GM04503 (cell line): Measurements from ENCODE around the gene ANKS6.
A peak's percentile ranks its signal among the peaks of the same experiment; 100 is the strongest.

Source experiments
- DNase-seq: peaks from one replicate; pipeline ENCODE4 v3.0.0-alpha.2; 2012; ENCODE audit warnings: low read depth

Gene ANKS6

DNA sequence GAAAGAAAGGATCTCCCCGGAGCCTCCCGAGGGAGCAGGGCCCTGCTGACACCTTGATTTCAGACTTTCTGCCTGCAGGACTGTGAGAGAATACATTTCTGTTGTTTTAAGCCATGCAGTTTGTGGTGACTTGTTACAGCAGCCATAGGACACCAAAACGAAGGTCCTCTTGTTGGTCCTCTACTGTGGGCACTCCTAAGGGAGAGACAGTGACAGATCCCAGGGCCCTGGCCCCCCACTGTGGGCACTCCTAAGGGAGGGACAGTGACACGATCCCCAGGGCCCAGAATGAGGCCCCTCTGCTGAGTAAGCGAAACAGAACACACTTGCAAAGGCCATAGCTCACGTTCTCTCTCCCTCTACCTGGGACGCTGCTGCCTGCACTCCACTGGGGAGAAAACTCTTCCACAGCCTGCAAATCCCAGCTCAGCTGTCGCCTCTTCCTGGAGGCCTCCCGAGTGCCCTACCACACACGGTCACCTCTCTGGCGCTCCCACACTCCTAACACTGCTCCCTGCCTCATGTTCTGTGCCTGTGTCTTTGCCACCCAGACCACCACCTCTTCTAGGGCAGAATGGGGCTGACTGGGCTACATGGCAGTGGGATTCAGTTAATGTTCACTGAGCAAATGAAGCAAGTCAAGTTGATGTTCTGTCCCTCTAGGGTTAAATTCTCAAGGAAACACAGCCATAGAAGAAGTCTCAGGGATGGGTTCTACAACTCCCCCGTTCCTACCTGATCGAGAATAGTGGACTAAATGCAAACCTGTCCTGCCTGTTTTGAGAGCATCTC, 23.8 kb downstream of the ANKS6 start:
- DNase-seq = no peak

DNA sequence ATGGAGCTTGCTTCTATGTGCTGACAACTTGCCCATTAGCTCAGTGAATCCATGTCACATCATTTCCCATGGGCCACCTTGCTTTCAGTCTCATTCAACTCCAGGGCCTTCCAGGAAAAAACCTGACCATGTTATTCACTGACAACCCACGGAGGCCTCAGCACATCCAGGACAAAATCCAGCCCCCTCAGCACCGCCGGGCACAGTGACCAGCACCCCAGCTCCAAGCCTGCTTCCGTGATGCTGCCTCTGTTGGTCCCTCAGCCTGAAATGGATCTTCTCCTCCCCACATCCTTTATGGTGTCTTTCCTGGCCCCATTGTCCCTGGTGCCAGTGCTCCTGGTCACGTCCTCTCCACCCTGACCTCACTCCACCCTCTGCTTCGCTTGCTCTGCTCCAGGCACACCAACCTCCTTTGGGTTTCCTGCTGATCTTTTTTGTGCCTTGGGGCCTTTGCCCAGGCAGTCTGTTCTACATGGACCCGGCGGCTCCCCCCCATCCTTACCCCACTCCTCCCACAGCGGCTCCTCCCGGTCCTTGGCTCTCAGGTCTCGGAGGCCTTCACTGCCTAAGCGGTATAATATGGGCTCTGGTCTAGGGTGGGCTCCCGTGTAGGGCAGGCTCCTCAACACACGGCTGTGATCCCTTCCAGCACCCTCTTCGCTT, 25.0 kb downstream of the ANKS6 start:
- DNase-seq = no peak

DNA sequence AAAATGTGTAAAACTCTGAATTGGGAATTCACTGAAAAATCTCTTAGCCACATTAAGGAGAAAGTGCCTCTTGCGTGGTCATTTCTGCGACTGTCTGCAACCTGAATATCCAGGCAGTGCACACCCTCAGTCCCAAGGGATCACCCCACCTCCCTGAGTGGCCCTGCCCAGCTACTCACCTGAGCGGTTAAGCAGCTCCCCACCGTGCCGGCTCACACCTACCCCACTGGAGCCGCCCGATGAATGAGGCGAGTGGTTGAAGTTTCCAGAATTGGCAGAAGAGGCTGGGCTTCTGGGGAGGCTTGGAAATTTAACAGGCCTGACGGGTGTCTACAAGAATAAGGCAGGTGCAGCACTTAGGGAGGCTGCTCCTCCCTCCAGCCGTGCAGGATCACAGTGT, 25.6 kb downstream of the ANKS6 start:
- no peak for DNase-seq

DNA sequence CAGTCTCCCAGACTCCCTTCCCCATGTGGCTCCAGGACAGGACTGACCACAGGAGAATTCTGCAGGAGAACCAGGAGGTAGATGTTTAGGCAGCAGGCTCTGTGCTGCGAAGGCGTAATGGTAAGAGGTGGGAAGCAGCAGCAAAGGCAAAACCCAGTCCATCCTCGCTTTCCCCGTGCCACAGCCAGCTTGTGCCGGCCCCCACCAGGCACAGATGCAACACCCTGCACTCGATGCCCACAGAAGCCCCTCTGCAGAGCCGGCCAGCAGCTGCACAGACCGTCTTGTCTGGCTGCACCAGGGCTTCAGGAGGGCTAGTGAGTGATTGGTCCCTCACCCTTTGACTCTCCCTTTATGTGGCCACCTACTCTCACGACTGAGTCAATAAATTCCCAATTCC, 28.0 kb downstream of the ANKS6 start:
- no peak for DNase-seq

DNA sequence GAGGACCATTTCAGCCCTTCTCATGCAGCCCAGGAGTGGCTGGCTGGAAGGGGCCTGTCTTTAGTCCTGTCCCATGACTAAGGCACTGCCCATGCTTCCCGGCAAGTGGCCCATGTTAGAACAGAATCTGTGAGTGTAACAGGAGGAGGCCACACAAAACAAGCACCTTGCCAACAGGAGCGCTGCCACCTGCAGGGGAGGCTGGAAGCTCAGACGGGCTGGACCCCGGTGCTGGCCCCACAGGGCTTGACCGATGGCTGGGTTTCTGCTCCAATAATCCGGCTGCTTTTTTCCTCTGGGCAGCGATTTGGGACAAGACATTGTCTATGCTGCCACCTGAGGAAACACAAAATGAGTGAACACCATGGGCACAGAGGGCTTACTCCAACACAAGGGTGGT, 28.4 kb downstream of the ANKS6 start:
- DNase-seq = no peak

DNA sequence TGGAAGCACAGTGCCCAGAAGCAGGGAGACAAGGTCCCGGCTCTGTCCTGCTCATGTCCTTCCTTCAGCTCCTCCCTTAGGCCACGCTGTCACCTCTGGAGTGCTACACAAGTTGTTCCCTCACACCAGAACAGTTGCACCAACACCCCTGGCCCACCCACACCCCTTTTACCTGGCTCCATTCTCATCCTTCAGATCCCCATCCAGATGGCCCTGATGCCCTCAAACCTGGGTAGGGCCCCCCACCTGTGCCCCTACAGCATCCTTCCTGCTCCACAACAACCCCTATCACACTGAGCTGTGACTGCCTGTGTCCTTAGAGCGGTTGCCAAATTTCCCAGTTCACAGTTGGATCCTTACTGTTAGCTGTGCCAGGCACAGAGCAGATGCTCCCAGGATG, 29.2 kb downstream of the ANKS6 start:
- DNase-seq = no peak

DNA sequence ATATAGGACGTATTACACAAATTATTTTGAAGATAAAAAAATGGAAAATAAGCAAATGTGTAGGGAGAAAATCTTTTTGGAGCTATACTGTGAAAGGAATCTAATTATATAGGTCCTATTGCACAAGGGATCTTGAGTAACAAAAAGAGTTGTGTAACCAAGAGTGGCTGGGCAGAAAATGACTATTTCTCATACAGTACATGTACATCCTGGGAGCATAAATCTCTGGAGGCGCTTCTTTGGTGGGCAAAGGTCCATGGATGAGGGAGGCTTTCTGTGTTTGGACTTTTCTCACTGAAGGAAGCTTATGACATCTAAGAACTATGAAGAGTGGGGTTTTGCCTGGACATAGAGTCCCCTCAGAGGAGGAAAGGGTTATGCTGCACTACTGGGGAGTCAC, 29.8 kb downstream of the ANKS6 start:
- DNase-seq = no peak

DNA sequence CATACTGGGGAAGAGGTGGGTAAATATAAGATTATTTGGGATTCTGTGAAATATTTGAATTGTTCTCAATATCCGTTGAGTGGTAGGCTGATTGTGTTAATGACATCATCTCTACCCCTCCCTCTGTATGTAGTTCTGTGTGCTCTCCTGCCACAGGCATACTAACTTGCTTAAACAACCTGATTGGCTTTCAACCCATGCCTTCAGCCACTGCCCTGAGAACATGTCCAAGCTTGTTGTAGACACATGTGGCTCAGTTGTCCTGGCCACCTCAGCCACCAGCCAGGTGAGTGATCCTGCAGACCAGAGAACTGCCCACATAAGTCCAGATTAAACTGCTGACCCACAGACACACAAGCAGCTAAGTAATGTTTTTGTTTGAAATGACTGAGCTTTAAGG, 31.1 kb downstream of the ANKS6 start:
- DNase-seq = no peak

DNA sequence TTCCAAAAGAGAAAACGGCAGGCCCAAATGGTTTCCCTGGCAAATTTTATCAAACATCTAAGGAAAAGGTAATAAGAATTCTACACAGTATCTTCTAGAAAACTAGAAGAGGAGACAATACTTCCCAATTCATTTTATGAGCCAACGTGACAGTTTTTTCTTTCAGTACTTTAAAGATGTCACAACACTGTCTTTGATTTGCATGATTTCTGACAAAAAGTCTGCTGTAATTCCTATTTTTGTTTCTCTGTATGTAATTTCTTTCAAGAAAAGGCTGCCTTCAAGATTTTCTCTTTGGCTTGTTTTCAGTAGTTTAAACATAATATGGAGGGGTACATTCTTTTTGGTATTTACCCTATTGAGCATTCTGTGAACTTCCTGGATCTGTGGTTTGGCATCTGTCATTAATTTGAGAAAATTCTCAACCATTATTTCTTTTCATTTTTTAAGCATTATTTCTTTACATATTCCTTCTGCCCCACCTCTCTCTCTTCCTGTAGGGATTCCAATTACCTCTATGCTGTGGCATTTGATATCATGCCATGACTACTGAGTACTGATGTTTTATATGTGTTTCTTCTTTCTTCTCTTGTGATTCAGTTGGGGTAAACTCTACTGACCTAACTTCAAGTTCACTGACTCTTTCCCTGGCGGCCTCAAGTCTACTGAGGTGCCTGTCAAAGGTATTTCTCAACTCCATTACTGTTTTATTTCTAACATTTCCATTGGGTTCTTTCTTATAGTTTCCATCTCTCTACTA, 32.2 kb downstream of the ANKS6 start:
- DNase-seq = no peak

DNA sequence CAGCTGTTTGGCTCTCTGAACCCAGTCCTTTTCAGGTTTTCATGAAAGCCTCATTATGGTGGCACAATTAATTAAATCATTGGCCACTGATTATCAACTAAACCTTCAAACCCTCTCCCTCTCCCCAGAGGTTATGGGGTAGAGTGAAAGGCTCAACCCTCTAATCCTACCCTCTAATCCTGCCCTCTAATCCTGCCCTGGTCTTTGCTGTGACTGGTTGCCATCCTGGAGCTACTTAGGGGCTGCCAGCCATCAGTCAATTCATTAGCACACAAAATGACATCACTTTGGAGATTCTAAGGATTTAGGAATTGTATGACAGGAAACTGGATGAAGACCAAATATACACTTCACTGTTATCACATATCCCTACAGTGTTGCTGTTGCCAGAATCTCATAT, 36.1 kb downstream of the ANKS6 start:
- DNase-seq = no peak

DNA sequence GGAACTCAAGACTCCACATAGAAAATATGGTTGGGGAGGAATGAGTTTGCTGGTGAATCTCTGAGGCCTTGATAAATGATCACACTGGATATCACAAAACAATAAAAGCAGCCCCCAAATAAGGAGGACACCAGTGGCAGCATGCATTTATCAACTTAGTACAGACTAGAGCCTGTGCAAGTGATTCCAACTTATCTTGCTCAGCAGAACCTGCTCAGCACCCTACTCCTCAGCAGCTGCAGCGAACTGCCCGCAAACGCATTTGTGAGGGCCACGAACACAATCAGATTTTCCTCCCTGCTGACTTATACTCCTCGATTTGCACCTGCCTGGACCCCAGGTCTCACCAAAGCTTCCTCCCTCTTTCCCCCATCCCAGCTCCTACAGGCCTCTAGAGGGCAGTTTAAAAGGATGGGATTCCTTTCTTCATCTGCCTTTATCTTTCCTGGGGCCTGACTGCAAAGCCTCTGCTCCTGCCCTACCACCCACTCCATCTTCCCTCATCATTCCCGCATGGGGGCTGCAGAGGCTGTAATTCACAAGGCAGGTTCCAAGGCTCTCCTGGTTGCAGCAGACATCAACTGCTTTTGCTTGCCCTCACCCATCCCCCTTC, 41.2 kb downstream of the ANKS6 start:
- DNase-seq = no peak

DNA sequence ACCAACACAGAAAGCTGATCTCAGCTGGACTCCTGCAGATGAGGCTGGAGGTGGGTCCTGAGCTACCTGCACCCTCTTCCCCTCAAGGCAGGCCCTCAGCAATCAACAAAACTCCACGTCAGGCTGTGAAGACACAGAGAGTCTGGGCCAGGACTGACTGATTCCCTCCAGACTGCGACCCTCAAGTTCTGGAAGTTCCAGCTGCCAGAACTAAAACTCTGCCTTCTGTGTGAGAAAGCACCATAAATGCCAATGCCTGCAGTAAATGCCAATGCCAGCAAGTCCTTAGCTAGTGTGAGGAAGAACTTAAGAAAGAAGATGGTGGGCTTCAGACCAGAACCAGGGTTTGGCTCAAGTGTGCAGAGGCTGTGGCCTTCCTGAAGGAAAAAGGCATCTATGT, 45.1 kb downstream of the ANKS6 start:
- no peak for DNase-seq

DNA sequence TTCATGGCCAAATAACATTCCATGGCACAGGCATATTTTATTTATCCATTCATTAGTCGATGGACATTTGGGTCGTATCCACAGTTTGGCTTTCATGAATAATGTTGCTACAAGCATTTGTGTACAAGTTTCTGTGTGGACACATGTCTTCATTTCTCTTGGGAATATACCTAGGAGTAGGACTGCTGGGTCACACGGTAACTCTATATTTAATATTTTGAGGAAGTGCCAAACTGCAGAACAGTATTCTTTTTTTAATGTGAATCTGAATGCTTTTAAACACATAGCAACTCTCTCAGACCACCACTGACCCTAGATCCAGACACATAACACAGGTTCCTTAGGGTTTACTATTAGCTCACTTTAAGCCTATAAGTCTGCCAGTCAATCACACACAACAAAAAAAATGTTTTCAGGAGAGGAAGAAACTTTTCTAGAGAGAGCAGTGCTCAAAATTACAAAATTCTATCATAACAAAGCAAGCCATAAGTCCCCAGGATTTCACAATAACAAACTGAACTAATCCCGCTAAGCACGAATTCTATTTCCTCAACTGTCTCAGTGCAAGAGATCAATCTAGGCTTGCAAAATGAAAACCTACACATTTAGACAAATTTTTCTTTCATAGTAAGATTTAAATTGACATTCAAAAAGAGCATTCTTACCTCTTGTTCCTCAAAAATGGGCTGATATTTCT, 45.8 kb downstream of the ANKS6 start:
- DNase-seq = no peak

DNA sequence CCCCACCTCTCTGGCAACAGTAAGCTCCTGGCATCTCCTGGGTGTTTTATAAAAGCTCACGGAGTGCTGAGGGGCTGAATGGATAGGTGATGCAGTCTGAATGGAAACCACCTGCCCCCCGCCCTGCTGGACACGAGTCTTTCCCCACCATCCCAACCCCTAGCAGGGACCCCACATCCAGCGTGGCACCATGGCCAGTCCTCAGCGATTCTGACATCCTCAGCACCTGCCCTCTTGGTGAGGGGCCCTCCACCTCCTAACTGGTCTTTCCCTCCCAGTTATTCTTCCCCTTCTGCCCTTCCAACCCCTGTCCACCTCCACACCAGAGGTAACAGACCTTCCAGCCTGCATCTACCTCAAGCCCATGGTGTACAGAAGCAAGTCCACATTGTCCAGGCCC, 48.9 kb downstream of the ANKS6 start:
- no peak for DNase-seq

DNA sequence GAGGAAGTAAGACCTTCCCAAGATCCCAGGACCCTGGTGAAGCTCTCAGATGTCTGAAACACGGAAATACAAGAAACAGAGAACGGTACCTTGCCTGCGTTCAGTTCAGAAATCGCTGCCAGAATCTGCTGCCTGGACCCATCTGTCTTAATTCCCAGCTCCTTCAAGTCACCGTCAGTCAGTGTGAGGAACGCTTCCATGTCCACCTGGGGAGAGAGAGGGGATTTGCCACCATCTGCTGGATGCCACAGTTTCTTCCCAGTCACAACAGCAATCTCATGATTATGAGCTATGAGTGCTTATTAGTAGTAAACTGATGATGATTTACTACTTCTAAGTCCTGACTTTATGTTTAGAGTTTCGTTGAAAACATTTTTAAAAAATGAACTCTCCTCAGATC, 50.9 kb downstream of the ANKS6 start:
- DNase-seq = no peak

DNA sequence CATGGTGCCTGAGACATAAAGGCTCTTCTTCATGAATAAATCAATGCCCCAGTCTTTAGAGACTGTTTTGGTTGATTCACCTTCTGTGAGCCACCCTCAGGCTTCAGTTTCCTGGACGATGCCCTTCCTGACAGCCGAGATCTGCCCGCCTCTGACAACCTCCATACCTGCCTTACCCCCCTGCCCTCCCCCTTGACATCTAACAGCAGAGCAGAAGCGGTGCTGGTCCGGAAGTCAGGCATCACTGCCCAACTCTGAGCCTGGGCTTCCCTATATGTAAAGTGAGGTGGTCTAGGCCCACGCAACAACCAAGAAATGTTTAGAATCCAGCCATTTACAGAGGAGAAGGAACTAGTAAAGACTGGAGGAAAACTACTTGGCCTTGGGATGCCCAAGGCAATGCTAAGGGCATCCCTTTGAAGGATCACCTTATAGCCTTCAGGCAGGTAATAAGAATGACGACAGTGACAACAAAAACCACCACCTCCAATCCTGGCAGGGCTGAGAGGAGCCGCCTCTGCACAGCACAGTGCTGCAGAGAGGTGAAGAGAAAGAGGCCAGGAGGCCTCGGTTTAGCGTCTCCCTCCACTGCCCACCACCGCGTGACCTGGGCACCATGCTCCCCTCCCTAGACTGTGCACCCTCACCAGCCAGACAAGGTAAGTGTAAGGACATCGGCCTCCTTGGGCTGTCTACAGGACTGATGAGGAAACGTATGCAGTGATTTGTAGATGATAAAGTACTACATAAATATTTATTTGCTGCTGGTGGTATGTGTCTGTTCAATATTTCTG, 52.3 kb downstream of the ANKS6 start:
- DNase-seq = no peak

DNA sequence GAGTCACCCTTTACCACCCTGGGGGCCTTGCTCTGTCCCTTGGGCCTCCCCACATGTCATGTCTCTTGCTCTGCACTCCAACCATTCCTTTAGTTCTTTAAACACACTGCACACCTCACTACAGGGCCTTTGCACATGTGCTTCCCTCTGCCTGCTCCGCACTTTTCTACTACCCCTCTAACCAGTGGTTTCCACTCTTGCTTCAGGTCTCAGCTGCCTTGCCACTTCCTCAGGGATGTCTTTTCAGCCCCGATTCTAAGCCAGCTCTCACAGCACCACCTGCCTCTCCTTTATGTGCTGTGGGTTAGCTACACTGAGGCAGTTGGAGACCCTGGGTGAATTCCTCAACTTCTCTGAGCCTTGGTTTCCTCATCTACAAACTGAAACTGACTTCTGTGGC, 53.0 kb downstream of the ANKS6 start:
- no peak for DNase-seq

DNA sequence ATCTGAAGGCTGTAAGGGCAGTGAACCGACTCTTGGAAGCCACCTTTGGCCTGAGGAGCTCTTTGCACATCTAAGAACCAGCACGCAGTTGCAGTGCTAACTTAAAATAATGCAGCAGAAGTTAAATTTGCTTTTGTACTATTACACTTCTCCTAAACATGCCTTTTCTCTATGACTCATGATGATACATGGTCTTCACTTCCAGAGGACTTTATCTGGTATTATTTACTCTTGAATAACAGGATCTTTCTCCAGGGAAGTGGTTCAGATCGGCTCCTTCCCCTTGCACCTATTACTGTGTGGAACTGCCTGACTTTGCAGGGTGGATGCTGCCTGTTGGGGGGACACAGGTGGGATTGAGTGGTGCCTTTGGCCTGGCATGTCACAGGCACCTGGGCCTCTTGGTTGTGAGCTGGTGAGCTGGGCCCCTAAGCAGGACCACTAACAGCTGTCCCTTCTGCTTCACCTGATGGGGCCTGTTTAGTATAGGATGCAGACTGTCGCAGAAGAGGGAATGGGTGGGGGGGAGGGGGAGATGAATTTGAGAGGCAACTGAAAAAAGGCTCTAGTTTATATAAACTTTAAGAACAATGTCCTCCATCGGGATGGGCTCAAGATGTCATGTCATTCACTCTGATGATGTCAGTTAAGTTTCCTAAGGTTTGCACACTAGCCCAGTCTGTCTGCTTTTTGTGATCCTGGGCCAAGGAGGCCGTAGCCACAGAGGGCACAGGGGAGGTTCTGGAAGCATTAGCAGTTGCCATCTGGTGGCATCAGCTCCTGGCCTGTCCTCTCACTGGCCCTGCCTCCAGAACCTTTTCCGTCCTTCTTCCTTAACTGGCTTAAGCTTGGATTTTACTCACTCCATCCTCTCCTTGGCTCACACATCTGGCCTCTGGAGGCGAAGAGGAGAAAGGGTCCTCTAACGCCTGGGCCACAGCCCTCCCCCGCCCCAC, 53.8 kb downstream of the ANKS6 start:
- DNase-seq = peak; percentile 8

DNA sequence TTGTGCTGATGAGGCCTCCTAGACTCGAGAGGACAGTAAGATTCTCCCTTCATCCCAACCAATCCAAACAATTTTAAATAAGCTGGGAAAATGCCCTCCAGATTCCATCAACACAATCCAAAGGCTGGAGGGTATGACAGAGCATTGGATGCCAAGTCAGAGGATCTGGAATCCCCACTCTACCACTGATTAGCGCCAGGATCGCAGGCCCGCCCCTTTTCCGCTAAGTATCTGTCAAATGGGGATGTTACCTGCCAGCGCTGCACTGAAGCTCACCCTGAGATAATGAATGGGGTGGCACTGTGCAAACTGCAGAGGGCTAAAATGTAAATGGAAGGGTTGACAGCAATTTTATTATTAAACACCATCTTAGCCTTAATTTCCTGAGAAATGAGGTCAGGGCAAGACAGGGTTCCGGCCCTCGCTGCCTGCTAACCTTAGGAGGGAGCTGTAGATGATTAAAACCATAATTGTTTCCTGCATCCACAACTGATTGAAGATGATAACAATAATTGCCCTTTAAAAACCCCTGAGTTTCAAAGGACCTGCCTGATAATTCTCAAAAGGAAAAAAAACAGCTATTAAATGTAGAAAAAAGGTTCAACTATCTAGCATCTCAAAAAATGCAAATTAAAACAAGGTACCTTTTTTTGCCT, 56.0 kb downstream of the ANKS6 start:
- DNase-seq = no peak

DNA sequence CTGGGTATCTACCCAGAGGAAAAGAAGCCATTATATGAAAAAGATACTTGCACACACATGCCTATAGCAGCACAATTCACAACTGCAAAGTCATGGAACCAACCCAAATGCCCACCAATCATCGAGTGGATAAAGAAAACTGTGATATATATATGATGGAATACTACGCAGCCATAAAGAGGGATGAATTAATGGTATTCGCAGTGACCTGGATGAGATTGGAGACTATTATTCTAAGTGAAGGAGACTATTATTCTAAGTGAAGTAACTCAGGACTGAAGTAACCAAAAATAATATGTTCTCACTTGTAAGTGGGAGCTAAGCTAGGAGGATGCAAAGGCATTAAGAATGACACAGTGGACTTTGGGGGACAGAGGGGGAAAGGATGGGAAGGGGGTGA, 57.6 kb downstream of the ANKS6 start:
- no peak for DNase-seq
